ENCODE measurements around the gene SEMA3B.

- no peak for TF ChIP-seq GATA2 (IDR thresholded peaks at IDR 0.05; ENCODE audit: low read depth, low read length)
- no peak for TF ChIP-seq GATA3 (IDR thresholded peaks at IDR 0.05; ENCODE audit: low read depth, low read length)
These were observed 33.4 kb downstream of the SEMA3B start for GRCh38 chr3:50302095-50303012.

Data from SH-SY5Y (cell line).